ENCODE measurements around the gene CIZ1.
"Not testable (repeated sequence)": the region's sequence is repeated elsewhere in the genome, so short reads cannot be mapped to it uniquely, and the experiment has no call there.

CIZ1 gene

GRCh38 chr9:128142596-128142995 is 48.8 kb downstream of the CIZ1 start:
- no peak for DNase-seq

GRCh38 chr9:128142061-128142460 is 49.3 kb downstream of the CIZ1 start:
- no peak for DNase-seq

- DNase-seq, result no peak
Observed at GRCh38 chr9:128141604-128142003, 49.8 kb downstream of the CIZ1 start.

- no peak for DNase-seq
Observed at GRCh38 chr9:128139621-128140020, 51.8 kb downstream of the CIZ1 start.

- DNase-seq, result no peak
Observed at GRCh38 chr9:128138001-128138400, 53.4 kb downstream of the CIZ1 start.

GRCh38 chr9:128136816-128137793 is 54.3 kb downstream of the CIZ1 start:
- DNase-seq, result no peak

GRCh38 chr9:128135561-128135960 is 55.8 kb downstream of the CIZ1 start:
- not testable (repeated sequence) for DNase-seq

GRCh38 chr9:128132139-128132538 is 59.2 kb downstream of the CIZ1 start:
- not testable (repeated sequence) for DNase-seq

GRCh38 chr9:128131346-128131745 is 60.0 kb downstream of the CIZ1 start:
- DNase-seq, result not testable (repeated sequence)

- not testable (repeated sequence) for DNase-seq
Observed at GRCh38 chr9:128130651-128131050, 60.7 kb downstream of the CIZ1 start.

- DNase-seq, result peak; percentile 66
Observed at GRCh38 chr9:128129976-128130590, 61.3 kb downstream of the CIZ1 start.

GRCh38 chr9:128128836-128129590 is 62.4 kb downstream of the CIZ1 start:
- no peak for DNase-seq

- DNase-seq, result peak; percentile 89
Observed at GRCh38 chr9:128127990-128128835, 63.2 kb downstream of the CIZ1 start.

- peak; percentile 87 for DNase-seq
Observed at GRCh38 chr9:128127568-128127989, 63.8 kb downstream of the CIZ1 start, which contains the start of gene PTGES2. Gene PTGES2, minus strand, starts transcription at chr9:128127729. Its CDS starts 12 bp downstream, at chr9:128127717.

- no peak for DNase-seq
Observed at GRCh38 chr9:128125580-128126354, 65.6 kb downstream of the CIZ1 start.

GRCh38 chr9:128124873-128125579 is 66.3 kb downstream of the CIZ1 start:
- DNase-seq, result peak; percentile 44

GRCh38 chr9:128124451-128124850 is 66.9 kb downstream of the CIZ1 start:
- no peak for DNase-seq

- no peak for DNase-seq
Observed at GRCh38 chr9:128123451-128124080, 67.8 kb downstream of the CIZ1 start.

GRCh38 chr9:128122809-128123175 is 68.6 kb downstream of the CIZ1 start:
- no peak for DNase-seq
